Measurements from ENCODE around the gene ZMYND15. TPM values are rescaled to one million over a fixed set of nuclear protein-coding genes. Genes with fewer than 3 reads are reported as not detected.
A peak's percentile ranks its signal among the peaks of the same experiment; 100 is the strongest.

ZMYND15 gene
- total and polyA plus RNA-seq, 2 of the 13 experiments (the other 11 are each of a cell fraction or from before 2014, with no cell fraction given): 0.24 to 2.7 TPM

- TF ChIP-seq ZNF160 (CRISPR knock-in tag; IDR thresholded peaks at IDR 0.05) (no peak), ZNF318 (CRISPR knock-in tag; IDR thresholded peaks at IDR 0.05) (peak; percentile 63; the same call in 1 of the 2 replicates), RBM22 (optimal IDR thresholded peaks at IDR 0.05; ENCODE audit: low read length) (no peak), NFATC3 (CRISPR knock-in tag; IDR thresholded peaks at IDR 0.05) (no peak), ATF7-NPFF (CRISPR knock-in tag; IDR thresholded peaks at IDR 0.05; ENCODE audit: low read depth) (no peak), ZNF20 (CRISPR knock-in tag; IDR thresholded peaks at IDR 0.05) (no peak), BORCS8-MEF2B (CRISPR knock-in tag; IDR thresholded peaks at IDR 0.05) (no peak), NR2F2 (IDR thresholded peaks at IDR 0.05; ENCODE audit: borderline replicate concordance, low read depth) (peak; percentile 70), GTF3A (CRISPR knock-in tag; conservative IDR thresholded peaks at IDR 0.05) (peak; percentile 77; the same call in 1 of the 2 replicates), ZNF510 (CRISPR knock-in tag; IDR thresholded peaks at IDR 0.05; ENCODE audit: low read depth) (peak; percentile 72; the same call in 1 of the 2 replicates), ZNF781 (CRISPR knock-in tag; IDR thresholded peaks at IDR 0.05; ENCODE audit: borderline replicate concordance, not compliant biosample characterization) (no peak), MEF2D (CRISPR knock-in tag; IDR thresholded peaks at IDR 0.05) (peak; percentile 91), HOXA7 (CRISPR knock-in tag; IDR thresholded peaks at IDR 0.05) (no peak)
- TF ChIP-seq, protein P1, sequence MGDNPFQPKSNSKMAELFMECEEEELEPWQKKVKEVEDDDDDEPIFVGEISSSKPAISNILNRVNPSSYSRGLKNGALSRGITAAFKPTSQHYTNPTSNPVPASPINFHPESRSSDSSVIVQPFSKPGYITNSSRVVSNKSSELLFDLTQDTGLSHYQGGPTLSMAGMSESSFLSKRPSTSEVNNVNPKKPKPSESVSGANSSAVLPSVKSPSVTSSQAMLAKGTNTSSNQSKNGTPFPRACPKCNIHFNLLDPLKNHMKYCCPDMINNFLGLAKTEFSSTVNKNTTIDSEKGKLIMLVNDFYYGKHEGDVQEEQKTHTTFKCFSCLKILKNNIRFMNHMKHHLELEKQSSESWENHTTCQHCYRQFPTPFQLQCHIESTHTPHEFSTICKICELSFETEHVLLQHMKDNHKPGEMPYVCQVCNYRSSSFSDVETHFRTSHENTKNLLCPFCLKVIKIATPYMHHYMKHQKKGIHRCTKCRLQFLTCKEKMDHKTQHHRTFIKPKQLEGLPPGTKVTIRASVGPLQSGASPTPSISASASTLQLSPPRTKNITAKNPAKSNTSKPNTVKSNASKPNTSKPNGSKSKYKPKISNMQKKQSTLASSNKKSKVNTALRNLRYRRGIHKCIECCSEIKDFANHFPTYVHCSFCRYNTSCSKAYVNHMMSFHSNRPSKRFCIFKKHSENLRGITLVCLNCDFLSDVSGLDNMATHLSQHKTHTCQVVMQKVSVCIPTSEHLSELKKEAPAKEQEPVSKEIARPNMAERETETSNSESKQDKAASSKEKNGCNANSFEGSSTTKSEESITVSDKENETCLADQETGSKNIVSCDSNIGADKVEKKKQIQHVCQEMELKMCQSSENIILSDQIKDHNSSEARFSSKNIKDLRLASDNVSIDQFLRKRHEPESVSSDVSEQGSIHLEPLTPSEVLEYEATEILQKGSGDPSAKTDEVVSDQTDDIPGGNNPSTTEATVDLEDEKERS (CRISPR knock-in tag; IDR thresholded peaks at IDR 0.05): no peak
- TF ChIP-seq, protein P2, sequence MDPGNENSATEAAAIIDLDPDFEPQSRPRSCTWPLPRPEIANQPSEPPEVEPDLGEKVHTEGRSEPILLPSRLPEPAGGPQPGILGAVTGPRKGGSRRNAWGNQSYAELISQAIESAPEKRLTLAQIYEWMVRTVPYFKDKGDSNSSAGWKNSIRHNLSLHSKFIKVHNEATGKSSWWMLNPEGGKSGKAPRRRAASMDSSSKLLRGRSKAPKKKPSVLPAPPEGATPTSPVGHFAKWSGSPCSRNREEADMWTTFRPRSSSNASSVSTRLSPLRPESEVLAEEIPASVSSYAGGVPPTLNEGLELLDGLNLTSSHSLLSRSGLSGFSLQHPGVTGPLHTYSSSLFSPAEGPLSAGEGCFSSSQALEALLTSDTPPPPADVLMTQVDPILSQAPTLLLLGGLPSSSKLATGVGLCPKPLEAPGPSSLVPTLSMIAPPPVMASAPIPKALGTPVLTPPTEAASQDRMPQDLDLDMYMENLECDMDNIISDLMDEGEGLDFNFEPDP (CRISPR knock-in tag; conservative IDR thresholded peaks at IDR 0.05): no peak
Observed at GRCh38 chr17:4759776-4760236, 20.2 kb downstream of the ZMYND15 start (continued).
